Measurements from ENCODE around the gene ANAPC13.

DNA sequence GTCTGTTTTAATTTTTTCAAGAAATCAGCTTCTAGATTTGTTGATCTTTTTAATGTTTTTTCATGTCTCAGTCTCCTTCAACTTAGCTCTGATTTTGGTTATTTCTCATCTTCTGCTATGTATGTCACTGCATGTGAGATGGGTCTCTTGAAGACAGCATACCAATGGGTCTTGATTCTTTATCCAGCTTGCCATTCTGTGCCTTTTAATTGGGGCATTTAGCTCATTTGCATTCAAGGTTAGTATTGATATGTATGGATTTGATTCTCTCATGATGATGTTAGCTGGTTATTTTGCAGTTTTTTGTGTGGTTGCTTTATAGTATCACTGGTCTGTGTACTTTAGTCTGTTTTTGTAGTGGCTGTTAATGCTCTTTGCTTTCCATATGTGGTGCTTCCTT is 39.5 kb upstream of the ANAPC13 start:
- no peak for TF ChIP-seq POLR2AphosphoS5 (IDR thresholded peaks at IDR 0.05)
- TF ChIP-seq POLR2A (IDR thresholded peaks at IDR 0.05; ENCODE audit: low read depth), result no peak

All from esophagus muscularis mucosa (tissue), 2 donors.